Measurements from ENCODE around the gene HTT-AS. TPM values are rescaled to one million over a fixed set of nuclear protein-coding genes. Genes with fewer than 3 reads are reported as not detected.

HTT-AS gene
- total RNA-seq, 2 experiments from 2014 or later: not detected

DNA sequence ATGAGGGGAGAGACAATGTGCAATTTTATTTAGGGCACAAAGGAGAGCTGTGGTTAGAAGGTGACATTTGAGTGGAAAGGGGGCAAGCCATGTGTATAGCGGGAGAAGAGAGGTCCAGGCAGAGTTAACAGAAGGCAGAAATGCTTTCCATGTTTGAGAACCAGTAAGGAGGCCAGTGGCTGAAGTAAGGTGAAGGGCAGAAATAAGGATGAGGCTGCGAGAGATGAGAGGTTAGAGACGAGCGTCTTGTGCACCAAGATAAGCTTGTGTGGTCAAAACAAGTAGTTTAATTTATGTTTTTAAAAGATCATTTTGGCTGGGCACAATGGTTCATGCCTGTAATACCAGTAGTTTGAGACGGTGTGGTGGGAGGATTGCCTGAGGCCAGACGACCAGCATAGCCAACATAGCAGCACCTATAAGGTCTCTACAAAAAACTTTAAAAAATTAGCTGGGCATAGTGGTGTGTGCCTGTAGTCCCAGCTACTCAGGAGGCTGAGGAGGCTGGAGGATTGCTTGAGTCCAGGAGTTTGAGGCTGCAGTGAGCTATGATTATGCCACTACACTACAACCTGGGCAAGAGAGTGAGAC is 8.7 kb upstream of the HTT-AS start:
- ChIA-PET POLR2A (interaction anchor here (1.0 to 1.3 kb wide), 3 partner anchors 9 to 41 kb away, joined by 3 read pairs; no protein-coding TSS in a partner anchor), CTCF (interaction anchor here (1.0 kb wide), 1 partner anchor 24 kb away, joined by 3 read pairs; no protein-coding TSS in a partner anchor)
- no peak for DNase-seq
- Mint-ChIP-seq H3K4me1 (peaks cover 48% of the 10 kb centered on the region), H3K4me3 (no peak overlapping the region), H3K27ac (no peak overlapping the region), H3K9me3 (no peaks in the 10 kb centered on the region), H3K27me3 (no peaks in the 10 kb centered on the region), H3K36me3 (ENCODE audit: low read depth) (peaks cover 21% of the 10 kb centered on the region)

DNA sequence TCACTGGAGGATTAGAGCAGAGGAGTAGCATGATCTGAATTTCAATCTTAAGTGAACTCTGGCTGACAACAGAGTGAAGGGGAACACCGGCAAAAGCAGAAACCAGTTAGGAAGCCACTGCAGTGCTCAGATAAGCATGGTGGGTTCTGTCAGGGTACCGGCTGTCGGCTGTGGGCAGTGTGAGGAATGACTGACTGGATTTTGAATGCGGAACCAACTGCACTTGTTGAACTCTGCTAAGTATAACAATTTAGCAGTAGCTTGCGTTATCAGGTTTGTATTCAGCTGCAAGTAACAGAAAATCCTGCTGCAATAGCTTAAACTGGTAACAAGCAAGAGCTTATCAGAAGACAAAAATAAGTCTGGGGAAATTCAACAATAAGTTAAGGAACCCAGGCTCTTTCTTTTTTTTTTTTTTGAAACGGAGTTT is 5.4 kb upstream of the HTT-AS start:
- H3K27me3 Mint-ChIP-seq: no peaks in the 10 kb centered on the region
- DNase-seq: no peak
- H3K9me3 Mint-ChIP-seq: no peaks in the 10 kb centered on the region
- peaks cover 53% of the 10 kb centered on the region for H3K4me1 Mint-ChIP-seq
- H3K4me3 Mint-ChIP-seq: no peak overlapping the region
- no peak overlapping the region for H3K27ac Mint-ChIP-seq
- peaks cover 13% of the 10 kb centered on the region for H3K36me3 Mint-ChIP-seq (ENCODE audit: low read depth)
- CTCF ChIA-PET: no interaction called here
- POLR2A ChIA-PET: no interaction called here

DNA sequence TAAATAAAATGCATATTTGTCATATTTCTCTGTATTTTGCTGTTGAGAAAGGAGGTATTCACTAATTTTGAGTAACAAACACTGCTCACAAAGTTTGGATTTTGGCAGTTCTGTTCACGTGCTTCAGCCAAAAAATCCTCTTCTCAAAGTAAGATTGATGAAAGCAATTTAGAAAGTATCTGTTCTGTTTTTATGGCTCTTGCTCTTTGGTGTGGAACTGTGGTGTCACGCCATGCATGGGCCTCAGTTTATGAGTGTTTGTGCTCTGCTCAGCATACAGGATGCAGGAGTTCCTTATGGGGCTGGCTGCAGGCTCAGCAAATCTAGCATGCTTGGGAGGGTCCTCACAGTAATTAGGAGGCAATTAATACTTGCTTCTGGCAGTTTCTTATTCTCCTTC is 3.5 kb upstream of the HTT-AS start:
- no peaks in the 10 kb centered on the region for H3K9me3 Mint-ChIP-seq
- H3K4me1 Mint-ChIP-seq: peaks cover 41% of the 10 kb centered on the region
- CTCF ChIA-PET: no interaction called here
- POLR2A ChIA-PET: no interaction called here
- no peak overlapping the region for H3K4me3 Mint-ChIP-seq
- peaks cover 7% of the 10 kb centered on the region for H3K36me3 Mint-ChIP-seq (ENCODE audit: low read depth)
- no peak overlapping the region for H3K27ac Mint-ChIP-seq
- no peaks in the 10 kb centered on the region for H3K27me3 Mint-ChIP-seq
- DNase-seq: no peak

DNA sequence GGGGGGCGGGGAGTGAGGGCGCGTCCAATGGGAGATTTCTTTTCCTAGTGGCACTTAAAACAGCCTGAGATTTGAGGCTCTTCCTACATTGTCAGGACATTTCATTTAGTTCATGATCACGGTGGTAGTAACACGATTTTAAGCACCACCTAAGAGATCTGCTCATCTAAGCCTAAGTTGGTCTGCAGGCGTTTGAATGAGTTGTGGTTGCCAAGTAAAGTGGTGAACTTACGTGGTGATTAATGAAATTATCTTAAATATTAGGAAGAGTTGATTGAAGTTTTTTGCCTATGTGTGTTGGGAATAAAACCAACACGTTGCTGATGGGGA is 1.3 kb upstream of the HTT-AS start:
- no peaks in the 10 kb centered on the region for H3K9me3 Mint-ChIP-seq
- DNase-seq: no peak
- POLR2A ChIA-PET: interaction anchor here (0.8 to 3.0 kb wide), 2 partner anchors 16 to 34 kb away, joined by 3 to 11 read pairs; no protein-coding TSS in a partner anchor
- H3K36me3 Mint-ChIP-seq (ENCODE audit: low read depth): peaks cover 7% of the 10 kb centered on the region
- H3K27ac Mint-ChIP-seq: peak overlapping the region; percentile 22
- H3K4me3 Mint-ChIP-seq: peak overlapping the region; percentile 84
- CTCF ChIA-PET: interaction anchor here (1.1 kb wide), 1 partner anchor 20 kb away, joined by 3 read pairs; no protein-coding TSS in a partner anchor
- no peaks in the 10 kb centered on the region for H3K27me3 Mint-ChIP-seq
- peaks cover 28% of the 10 kb centered on the region for H3K4me1 Mint-ChIP-seq

DNA sequence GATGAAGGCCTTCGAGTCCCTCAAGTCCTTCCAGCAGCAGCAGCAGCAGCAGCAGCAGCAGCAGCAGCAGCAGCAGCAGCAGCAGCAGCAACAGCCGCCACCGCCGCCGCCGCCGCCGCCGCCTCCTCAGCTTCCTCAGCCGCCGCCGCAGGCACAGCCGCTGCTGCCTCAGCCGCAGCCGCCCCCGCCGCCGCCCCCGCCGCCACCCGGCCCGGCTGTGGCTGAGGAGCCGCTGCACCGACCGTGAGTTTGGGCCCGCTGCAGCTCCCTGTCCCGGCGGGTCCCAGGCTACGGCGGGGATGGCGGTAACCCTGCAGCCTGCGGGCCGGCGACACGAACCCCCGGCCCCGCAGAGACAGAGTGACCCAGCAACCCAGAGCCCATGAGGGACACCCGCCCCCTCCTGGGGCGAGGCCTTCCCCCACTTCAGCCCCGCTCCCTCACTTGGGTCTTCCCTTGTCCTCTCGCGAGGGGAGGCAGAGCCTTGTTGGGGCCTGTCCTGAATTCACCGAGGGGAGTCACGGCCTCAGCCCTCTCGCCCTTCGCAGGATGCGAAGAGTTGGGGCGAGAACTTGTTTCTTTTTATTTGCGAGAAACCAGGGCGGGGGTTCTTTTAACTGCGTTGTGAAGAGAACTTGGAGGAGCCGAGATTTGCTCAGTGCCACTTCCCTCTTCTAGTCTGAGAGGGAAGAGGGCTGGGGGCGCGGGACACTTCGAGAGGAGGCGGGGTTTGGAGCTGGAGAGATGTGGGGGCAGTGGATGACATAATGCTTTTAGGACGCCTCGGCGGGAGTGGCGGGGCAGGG is 711 bp upstream of the HTT-AS start:
- DNase-seq: peak; percentile 41
- peaks cover 27% of the 10 kb centered on the region for H3K4me1 Mint-ChIP-seq

DNA sequence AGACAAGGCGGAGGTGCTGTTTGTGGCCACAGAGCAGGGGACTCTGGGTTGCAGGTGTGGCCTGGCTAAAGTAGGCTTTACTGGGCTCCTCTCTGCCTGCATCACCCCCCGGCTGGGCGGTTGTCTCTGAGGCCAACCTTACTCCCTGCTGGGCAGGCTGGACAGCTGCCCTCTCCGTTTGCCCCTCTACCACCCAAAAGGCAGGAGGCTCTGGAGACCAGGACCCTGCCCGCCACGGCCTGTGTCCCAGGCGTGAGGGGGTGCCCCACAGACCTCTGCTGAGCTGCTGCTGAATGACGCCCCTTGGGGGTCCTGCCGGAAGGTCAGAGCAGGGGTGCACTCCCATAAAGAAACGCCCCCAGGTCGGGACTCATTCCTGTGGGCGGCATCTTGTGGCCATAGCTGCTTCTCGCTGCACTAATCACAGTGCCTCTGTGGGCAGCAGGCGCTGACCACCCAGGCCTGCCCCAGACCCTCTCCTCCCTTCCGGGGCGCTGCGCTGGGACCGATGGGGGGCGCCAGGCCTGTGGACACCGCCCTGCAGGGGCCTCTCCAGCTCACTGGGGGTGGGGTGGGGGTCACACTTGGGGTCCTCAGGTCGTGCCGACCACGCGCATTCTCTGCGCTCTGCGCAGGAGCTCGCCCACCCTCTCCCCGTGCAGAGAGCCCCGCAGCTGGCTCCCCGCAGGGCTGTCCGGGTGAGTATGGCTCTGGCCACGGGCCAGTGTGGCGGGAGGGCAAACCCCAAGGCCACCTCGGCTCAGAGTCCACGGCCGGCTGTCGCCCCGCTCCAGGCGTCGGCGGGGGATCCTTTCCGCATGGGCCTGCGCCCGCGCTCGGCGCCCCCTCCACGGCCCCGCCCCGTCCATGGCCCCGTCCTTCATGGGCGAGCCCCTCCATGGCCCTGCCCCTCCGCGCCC is 920 bp downstream of the HTT-AS start:
- DNase-seq: no peak
- Mint-ChIP-seq H3K27ac (no peak overlapping the region), H3K9me3 (no peaks in the 10 kb centered on the region), H3K4me1 (peaks cover 23% of the 10 kb centered on the region), H3K36me3 (ENCODE audit: low read depth) (no peaks in the 10 kb centered on the region), H3K27me3 (no peaks in the 10 kb centered on the region), H3K4me3 (no peak overlapping the region)
- CTCF ChIA-PET: interaction anchor here (1.1 kb wide), 1 partner anchor 36 kb away, joined by 4 read pairs; no protein-coding TSS in a partner anchor
- POLR2A ChIA-PET: interaction anchor here (0.6 to 3.0 kb wide), 5 partner anchors 16 to 128 kb away, joined by 3 to 11 read pairs (median 3); partner anchors contain the start of genes GRK4 and NOP14

More for the DNA sequence above, 711 bp upstream of the HTT-AS start:
- ChIA-PET POLR2A (interaction anchor here (0.7 to 3.0 kb wide), 5 partner anchors 17 to 108 kb away, joined by 3 to 11 read pairs (median 3); no protein-coding TSS in a partner anchor), CTCF (interaction anchor here (0.9 to 1.1 kb wide), 3 partner anchors 21 to 111 kb away, joined by 3 read pairs; partner anchors contain the start of genes GRK4 and NOP14)
- Mint-ChIP-seq H3K27me3 (no peaks in the 10 kb centered on the region), H3K27ac (peak overlapping the region; percentile 78), H3K4me3 (peak overlapping the region; percentile 84), H3K9me3 (no peaks in the 10 kb centered on the region), H3K36me3 (ENCODE audit: low read depth) (peaks cover 4% of the 10 kb centered on the region)

DNA sequence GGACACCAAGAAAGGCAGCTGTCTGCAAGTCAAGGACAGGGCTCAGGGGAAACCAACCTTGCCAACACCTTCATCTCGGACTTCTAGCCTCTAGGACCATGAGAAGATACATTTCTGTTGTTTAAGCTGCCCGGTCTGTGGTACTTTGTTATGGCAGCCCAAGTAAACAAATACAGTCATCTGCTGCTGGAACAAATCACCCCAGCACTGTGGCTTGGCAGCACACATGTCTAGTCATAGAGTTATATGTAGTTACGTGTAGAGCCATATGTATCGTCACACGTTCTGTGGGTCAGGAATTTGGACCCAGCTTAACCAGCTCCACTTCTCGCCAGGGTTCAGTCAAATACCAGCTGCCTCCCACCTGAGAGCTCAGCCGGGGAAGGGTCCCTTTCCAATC is 2.5 kb downstream of the HTT-AS start:
- Mint-ChIP-seq H3K4me3 (no peak overlapping the region), H3K9me3 (no peaks in the 10 kb centered on the region), H3K4me1 (peaks cover 15% of the 10 kb centered on the region), H3K27me3 (no peaks in the 10 kb centered on the region), H3K27ac (no peak overlapping the region), H3K36me3 (ENCODE audit: low read depth) (no peaks in the 10 kb centered on the region)
- ChIA-PET CTCF (no interaction called here), POLR2A (no interaction called here)
- no peak for DNase-seq

GRCh38 chr4:3070709-3071500 is 3.4 kb downstream of the HTT-AS start:
- POLR2A ChIA-PET: no interaction called here
- Mint-ChIP-seq H3K36me3 (ENCODE audit: low read depth) (no peaks in the 10 kb centered on the region), H3K4me1 (peaks cover 8% of the 10 kb centered on the region), H3K27me3 (no peaks in the 10 kb centered on the region), H3K9me3 (no peaks in the 10 kb centered on the region), H3K4me3 (no peak overlapping the region), H3K27ac (no peak overlapping the region)
- CTCF ChIA-PET: interaction anchor here (0.7 kb wide), 1 partner anchor 93 kb away, joined by 3 read pairs; no protein-coding TSS in a partner anchor
- no peak for DNase-seq

- Mint-ChIP-seq H3K36me3 (ENCODE audit: low read depth) (no peaks in the 10 kb centered on the region), H3K27me3 (peaks cover 2% of the 10 kb centered on the region), H3K27ac (no peak overlapping the region), H3K9me3 (no peaks in the 10 kb centered on the region), H3K4me3 (no peak overlapping the region), H3K4me1 (no peaks in the 10 kb centered on the region)
- ChIA-PET POLR2A (interaction anchor here (0.7 kb wide), 1 partner anchor 28 kb away, joined by 3 read pairs; no protein-coding TSS in a partner anchor), CTCF (no interaction called here)
- no peak for DNase-seq
Measured at GRCh38 chr4:3069661-3070199, 4.6 kb downstream of the HTT-AS start.

- POLR2A ChIA-PET: no interaction called here
- Mint-ChIP-seq H3K27me3 (peaks cover 2% of the 10 kb centered on the region), H3K27ac (no peak overlapping the region), H3K4me3 (no peak overlapping the region), H3K4me1 (no peaks in the 10 kb centered on the region), H3K9me3 (no peaks in the 10 kb centered on the region), H3K36me3 (ENCODE audit: low read depth) (no peaks in the 10 kb centered on the region)
- no peak for DNase-seq
- CTCF ChIA-PET: no interaction called here
Measured at GRCh38 chr4:3067473-3068001, 6.8 kb downstream of the HTT-AS start.

DNA sequence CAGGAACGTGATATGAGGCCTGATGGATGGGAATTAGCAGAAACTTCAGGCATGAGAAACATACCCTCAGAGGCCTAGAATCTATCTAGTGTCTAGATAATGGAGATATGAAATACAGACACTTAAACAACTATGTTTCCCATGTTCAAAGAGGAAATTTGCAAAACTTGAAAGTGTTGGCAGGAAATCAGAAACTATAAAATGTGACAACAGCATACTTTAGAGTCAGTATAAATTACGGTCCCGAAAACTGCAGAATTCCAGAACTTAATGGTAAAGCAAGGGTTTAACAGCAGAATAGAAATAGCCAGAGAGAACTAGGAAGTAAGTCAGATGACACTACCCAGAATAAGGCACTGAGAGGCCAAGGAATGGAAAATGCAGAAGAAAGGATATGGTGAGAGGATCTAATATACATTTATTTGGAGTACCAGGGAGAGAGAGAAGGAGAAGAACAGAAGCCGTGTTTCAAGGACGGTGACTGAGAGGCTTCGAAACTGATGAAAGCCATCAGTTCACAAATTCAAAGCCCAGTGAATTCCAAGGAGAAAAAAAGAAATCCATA is 7.4 kb downstream of the HTT-AS start:
- H3K27me3 Mint-ChIP-seq: peaks cover 2% of the 10 kb centered on the region
- H3K27ac Mint-ChIP-seq: no peak overlapping the region
- no peaks in the 10 kb centered on the region for H3K9me3 Mint-ChIP-seq
- POLR2A ChIA-PET: no interaction called here
- H3K4me3 Mint-ChIP-seq: no peak overlapping the region
- CTCF ChIA-PET: no interaction called here
- H3K4me1 Mint-ChIP-seq: no peaks in the 10 kb centered on the region
- no peaks in the 10 kb centered on the region for H3K36me3 Mint-ChIP-seq (ENCODE audit: low read depth)
- no peak for DNase-seq

Measured in activated CD4-positive, alpha-beta memory T cell treated with anti-CD3 and anti-CD28 coated beads, Interleukin-2, amount 10 ng/mL, durations not matched to agents 7 days and 5 days (primary cell).